ENCODE results near the gene PDGFC. TPM values are rescaled to one million over a fixed set of nuclear protein-coding genes. Genes with fewer than 3 reads are reported as not detected.

The PDGFC gene, protein sequence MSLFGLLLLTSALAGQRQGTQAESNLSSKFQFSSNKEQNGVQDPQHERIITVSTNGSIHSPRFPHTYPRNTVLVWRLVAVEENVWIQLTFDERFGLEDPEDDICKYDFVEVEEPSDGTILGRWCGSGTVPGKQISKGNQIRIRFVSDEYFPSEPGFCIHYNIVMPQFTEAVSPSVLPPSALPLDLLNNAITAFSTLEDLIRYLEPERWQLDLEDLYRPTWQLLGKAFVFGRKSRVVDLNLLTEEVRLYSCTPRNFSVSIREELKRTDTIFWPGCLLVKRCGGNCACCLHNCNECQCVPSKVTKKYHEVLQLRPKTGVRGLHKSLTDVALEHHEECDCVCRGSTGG
- total RNA-seq, result 10 to 100 TPM; 29.0 to 47.8 (median 38.1) TPM

DNA sequence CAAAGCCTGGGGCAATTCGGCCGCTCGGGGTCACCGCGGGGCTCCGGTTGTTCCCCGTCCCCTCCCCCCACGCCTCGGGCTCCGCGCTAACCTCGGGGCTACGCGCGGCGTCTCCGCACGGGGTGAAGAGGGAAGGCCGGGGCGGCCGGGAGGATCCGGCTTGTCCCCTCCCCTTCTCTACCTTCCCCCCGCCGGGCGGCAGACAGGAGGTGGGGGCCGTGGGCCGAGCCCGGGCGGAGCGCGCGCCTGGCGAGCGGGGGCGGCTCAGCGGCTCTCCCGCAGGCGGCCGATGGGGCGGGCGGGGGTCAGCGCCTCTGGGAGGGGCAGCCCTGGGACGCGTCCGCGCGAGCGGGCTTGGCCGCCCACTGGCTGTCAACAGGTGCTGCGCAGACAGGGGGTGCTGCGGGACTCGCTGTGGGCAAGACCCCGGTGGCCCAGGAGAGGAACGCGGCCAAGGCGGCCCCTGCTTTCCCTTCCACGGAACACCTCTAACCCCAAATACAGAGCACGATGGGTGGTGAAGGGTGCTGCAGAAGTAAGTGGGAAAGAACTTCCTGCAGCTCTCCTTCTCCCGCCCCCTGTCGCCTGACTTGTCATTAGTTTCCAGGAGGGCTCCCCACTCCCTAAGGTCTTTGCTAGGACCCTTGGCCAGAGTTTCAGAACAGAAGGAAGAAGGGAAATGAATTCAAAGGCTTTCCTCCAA lies at the start of gene PDGFC:
Gene PDGFC (minus strand): TSS at position 124 of the 703 bp plus-strand sequence. CDS start 896 bp downstream, outside the sequence.
- TF ChIP-seq, protein P1, sequence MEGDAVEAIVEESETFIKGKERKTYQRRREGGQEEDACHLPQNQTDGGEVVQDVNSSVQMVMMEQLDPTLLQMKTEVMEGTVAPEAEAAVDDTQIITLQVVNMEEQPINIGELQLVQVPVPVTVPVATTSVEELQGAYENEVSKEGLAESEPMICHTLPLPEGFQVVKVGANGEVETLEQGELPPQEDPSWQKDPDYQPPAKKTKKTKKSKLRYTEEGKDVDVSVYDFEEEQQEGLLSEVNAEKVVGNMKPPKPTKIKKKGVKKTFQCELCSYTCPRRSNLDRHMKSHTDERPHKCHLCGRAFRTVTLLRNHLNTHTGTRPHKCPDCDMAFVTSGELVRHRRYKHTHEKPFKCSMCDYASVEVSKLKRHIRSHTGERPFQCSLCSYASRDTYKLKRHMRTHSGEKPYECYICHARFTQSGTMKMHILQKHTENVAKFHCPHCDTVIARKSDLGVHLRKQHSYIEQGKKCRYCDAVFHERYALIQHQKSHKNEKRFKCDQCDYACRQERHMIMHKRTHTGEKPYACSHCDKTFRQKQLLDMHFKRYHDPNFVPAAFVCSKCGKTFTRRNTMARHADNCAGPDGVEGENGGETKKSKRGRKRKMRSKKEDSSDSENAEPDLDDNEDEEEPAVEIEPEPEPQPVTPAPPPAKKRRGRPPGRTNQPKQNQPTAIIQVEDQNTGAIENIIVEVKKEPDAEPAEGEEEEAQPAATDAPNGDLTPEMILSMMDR (IDR thresholded peaks at IDR 0.05; ENCODE audit: low read depth), result no peak

DNA sequence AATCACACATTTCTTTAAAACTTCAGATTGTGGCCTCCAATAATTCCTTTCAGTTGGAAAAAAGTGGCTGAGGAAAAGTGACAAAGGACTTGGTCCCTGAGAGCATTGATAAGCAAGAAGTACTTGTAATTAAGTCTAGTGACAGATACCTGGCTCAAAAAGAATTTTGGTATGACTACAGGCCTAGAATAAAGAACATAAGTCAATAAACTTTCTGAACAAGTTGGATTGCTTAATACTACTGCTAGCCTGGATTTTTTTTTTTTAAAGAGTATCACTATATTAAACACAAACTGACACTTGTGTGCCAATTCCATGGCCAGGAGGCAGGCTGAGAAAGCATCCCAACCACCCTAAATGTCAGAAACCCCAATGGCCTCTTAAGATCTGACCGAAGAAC lies 49.3 kb upstream of the PDGFC start:
- TF ChIP-seq, protein P1 (IDR thresholded peaks at IDR 0.05; ENCODE audit: low read depth), result no peak

DNA sequence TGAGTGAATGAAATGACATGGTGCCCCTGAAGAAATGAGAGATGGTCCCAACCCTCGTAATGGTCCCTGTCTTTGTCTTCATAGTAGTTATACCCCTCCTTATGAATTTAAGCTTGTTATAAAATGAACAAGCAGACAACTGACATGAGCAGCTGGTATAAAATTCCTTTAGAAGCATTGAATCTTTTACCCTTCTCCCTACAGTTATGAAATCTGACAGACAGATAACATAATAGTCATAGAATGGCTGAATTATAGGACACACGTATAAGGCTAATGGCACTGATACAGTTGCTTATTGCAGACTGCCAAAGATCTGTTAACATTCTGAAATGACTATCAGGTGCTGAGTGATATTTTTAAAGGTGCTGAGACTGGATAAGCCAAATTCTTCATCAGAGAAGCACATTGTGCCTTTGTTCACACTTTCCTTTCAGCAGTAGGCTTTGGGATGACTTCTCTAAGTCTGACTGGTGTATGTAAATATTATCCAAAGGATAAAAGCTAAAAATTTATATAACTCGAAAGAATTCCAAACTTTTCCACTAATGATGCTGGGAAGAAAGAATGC lies 47.4 kb upstream of the PDGFC start:
- TF ChIP-seq, protein P1 (IDR thresholded peaks at IDR 0.05; ENCODE audit: low read depth), result no peak

DNA sequence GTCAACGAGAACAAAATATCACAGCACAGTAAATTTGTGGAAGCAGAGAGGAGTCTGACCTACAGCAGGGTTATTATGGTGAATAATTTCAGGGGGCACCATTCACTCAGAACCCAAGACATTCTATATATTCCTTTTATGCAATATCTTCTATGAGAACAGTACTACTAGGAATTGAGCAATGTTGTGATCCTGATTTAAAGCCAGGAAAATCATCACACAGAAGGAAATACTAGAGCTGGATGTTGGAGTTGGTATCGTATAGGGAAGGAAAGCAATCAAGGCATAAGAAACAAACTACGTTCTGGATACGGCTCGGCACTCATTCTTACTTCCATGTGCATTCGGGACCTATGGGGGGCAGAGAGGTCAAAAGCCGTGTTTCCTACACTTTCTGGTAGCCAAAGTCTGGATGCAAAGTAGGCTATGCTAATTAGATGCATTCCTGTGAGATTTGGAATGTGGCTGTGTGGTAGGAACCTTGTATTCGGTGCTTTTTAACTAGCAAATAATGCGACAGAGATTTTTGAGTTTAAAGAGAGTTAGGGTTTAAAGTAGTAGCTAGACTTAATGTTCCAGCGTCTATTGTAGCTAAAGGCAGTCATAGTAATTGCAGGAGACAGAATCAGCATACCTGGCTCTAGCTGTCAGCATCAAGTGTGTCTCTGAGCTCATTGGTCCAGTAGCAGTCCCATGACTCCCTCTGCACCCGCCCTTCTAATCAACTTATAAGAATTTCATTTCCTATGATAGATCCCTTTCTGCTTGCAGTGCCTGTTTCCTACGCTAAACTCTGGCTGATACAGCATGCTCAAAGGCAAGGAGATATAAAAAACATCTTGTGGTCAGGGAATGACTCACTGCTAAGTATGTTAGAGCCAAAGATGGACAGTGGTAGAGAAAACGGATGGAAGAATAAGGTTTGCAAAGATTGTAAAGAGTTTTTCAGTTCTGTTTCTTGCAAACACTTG lies 43.3 kb upstream of the PDGFC start:
- TF ChIP-seq, protein P1 (IDR thresholded peaks at IDR 0.05; ENCODE audit: low read depth), result no peak

DNA sequence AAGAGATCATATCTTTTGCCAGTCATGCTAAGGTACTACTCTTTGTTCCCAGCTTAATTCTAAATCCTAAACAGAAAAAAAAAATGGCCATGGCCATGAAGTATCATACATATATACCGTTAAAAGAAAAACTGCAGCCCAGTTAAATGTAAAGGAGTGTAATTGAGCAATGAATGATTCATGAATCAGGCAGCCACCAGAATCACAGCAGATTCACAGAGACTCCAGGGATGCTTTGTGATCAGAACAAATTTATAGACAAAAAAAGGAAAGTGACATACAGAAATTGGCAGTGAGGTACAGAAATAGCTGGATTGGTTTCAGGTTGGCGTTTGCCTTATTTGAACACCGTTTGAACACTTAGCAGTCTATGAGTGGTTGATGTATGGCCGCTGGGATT lies 42.1 kb upstream of the PDGFC start:
- TF ChIP-seq, protein P1 (IDR thresholded peaks at IDR 0.05; ENCODE audit: low read depth), result no peak

DNA sequence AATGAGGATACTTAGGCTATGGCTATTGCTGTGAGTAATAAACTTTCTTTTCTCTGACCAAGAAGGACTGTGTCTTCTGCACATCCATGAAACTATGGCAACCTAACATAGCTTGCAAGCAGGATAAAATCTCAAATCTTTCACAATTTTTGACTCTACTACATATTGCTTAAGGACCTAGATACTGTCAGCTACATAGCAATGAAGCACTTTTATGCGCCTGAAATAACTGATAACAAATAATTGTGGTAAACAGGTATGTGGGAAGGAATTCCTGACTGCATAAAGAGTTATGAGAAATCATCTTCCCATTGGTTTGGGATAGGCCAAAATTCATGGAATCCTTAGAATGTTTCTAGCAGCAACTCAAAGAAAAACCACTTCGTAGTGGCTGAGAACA lies 41.2 kb upstream of the PDGFC start:
- TF ChIP-seq, protein P1 (IDR thresholded peaks at IDR 0.05; ENCODE audit: low read depth), result no peak

All from subcutaneous adipose tissue (tissue), 4 donors.